Nephron (organoid): ENCODE measurements around the gene PNMA1.
A peak's percentile ranks its signal among the peaks of the same experiment; 100 is the strongest.

Source experiments
- H3K27ac Mint-ChIP-seq, 3 experiments: 2 replicates each; pipeline ENCODE4 v1.8.0; 2020; ENCODE audit warnings: mixed read lengths in 3 of 3, mild to moderate bottlenecking in 2 of 3, moderate library complexity in 1 of 3
- H3K27me3 Mint-ChIP-seq: 2 replicates; pipeline ENCODE4 v1.8.0; 2021; ENCODE audit warnings: low read depth, mild to moderate bottlenecking, moderate library complexity, mixed read lengths
- H3K36me3 Mint-ChIP-seq: 2 replicates; pipeline ENCODE4 v1.8.0; 2020; ENCODE audit warnings: low read depth, mixed read lengths
- H3K4me1 Mint-ChIP-seq: 2 replicates; pipeline ENCODE4 v1.8.0; 2020; ENCODE audit warnings: mixed read lengths
- H3K4me3 Mint-ChIP-seq, 3 experiments: 2 replicates each; pipeline ENCODE4 v1.8.0; 2020; ENCODE audit warnings: mild to moderate bottlenecking in 3 of 3, mixed read lengths in 3 of 3, moderate library complexity in 2 of 3
- H3K9me3 Mint-ChIP-seq: 2 replicates; pipeline ENCODE4 v1.8.0; 2020; ENCODE audit warnings: mixed read lengths
- TF ChIP-seq, protein P1 (sequence below), 3 experiments: fragments of 200-600 bp; sonication (generic); IDR thresholded peaks; one replicate each; pipeline ENCODE4 v1.5.0; 2021; ENCODE audit warnings: antibody characterized with exemption in 3 of 3; ENCODE audit not compliant: unreplicated experiment in 3 of 3

PNMA1 gene

DNA sequence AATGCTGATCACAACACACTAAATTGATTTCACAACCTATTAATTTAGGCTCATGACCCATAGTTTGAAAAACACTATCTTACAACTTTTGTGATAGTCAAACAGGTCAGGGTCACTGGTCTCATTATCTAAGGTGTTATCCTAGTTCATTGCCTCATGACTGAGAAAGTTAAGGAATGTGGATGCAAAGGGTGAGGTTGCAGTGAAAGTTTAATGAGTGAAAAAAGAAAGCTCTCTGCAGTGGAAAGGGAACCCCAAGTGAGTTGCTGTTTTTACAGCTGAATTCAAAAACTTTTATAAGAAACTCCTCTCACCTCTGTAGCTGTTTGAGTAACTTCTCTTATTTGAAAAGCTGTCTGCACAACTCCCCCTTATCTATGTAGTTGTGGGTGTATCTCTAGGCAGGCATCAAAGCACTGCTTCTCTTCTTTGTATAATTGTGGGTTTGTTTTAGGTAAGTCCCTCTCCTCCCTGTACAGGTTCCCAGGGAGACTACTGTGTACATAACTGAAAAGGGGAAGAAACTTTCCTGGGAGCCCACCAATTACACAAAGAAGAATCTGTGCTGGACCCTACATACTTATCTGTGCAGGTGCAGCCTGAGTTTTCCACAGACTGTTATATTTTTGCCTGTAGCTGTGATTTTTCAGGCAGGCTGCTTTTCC lies 50.5 kb downstream of the PNMA1 start:
- Mint-ChIP-seq H3K4me3 (no peak overlapping the region), H3K36me3 (peaks cover 36% of the 10 kb centered on the region), H3K27ac (peak overlapping the region in 2 of 3 experiments; percentile 15 to 22), H3K4me1 (peaks cover 15% of the 10 kb centered on the region), H3K27me3 (no peaks in the 10 kb centered on the region), H3K9me3 (no peaks in the 10 kb centered on the region)
- TF ChIP-seq, protein P1, sequence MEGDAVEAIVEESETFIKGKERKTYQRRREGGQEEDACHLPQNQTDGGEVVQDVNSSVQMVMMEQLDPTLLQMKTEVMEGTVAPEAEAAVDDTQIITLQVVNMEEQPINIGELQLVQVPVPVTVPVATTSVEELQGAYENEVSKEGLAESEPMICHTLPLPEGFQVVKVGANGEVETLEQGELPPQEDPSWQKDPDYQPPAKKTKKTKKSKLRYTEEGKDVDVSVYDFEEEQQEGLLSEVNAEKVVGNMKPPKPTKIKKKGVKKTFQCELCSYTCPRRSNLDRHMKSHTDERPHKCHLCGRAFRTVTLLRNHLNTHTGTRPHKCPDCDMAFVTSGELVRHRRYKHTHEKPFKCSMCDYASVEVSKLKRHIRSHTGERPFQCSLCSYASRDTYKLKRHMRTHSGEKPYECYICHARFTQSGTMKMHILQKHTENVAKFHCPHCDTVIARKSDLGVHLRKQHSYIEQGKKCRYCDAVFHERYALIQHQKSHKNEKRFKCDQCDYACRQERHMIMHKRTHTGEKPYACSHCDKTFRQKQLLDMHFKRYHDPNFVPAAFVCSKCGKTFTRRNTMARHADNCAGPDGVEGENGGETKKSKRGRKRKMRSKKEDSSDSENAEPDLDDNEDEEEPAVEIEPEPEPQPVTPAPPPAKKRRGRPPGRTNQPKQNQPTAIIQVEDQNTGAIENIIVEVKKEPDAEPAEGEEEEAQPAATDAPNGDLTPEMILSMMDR (IDR thresholded peaks at IDR 0.05; ENCODE audit: unreplicated experiment in 3 of 3): no peak

DNA sequence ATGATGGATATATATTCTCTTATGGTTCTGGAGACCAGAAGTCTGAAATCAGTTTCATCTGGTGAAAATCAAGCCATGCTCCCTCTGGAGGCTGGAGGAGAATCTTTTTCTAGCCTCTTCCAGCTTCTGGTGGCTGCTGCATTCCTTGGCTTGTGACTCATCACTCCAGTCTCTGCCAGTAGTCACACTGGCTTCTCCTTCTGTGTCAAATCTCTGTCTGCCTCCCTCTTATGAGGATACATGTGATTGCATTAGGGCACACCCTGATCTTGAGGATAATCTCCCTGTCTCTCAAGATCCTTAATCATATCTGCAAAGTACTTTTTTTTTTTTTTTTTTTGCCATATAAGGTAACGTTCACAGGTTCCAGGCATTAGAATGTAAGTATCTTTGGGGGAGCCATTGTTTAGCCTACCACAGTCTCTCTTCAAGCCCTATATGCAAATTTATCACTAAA lies 51.7 kb downstream of the PNMA1 start:
- TF ChIP-seq, protein P1 (IDR thresholded peaks at IDR 0.05; ENCODE audit: unreplicated experiment in 3 of 3): no peak
- Mint-ChIP-seq H3K27me3 (no peaks in the 10 kb centered on the region), H3K36me3 (peaks cover 40% of the 10 kb centered on the region), H3K4me1 (peaks cover 15% of the 10 kb centered on the region), H3K9me3 (no peaks in the 10 kb centered on the region), H3K4me3 (no peak overlapping the region), H3K27ac (peak overlapping the region; percentile 66 to 88 (median 80))

DNA sequence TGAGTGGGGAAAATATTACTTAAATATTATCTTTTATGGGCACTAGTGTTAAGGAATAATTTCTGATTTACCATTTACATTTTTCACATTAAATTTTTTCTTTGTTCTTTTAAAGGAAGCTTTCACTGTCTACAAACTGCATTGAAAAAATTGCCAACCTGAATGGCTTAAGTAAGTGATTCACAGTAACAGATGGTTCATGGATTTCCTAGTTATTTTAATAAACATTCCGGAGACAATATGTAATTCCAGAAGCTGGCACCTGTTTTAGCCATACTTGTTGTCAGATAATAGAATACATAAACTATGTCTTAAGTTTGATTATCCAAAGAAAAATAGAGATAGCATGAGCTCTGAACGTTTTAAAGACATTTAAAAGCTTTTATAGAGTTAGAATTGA lies 52.3 kb downstream of the PNMA1 start:
- TF ChIP-seq, protein P1 (IDR thresholded peaks at IDR 0.05; ENCODE audit: unreplicated experiment in 3 of 3): no peak
- H3K27me3 Mint-ChIP-seq: no peaks in the 10 kb centered on the region
- no peak overlapping the region for H3K4me3 Mint-ChIP-seq
- H3K36me3 Mint-ChIP-seq: peaks cover 39% of the 10 kb centered on the region
- H3K27ac Mint-ChIP-seq: peak overlapping the region in 2 of 3 experiments; percentile 66 to 88
- peaks cover 15% of the 10 kb centered on the region for H3K4me1 Mint-ChIP-seq
- no peaks in the 10 kb centered on the region for H3K9me3 Mint-ChIP-seq
